Thoracic aorta (tissue), 2 donors: ENCODE data around the gene RNU1-4. TPM values are rescaled to one million over a fixed set of nuclear protein-coding genes. Genes with fewer than 3 reads are reported as not detected.
A peak's percentile ranks its signal among the peaks of the same experiment; 100 is the strongest.
"Not testable (repeated sequence)": the region's sequence is repeated elsewhere in the genome, so short reads cannot be mapped to it uniquely, and the experiment has no call there.

ENCODE experiments used
- ATAC-seq: fragments of 150-250 bp; one replicate; pipeline ENCODE4 v1.8.0; 2017; ENCODE audit warnings: low read depth; ENCODE audit not compliant: insufficient number of reproducible peaks, low FRiP score
- DNase-seq: peaks from one replicate; pipeline ENCODE4 v3.0.0-alpha.2; 2020; ENCODE audit warnings: low spot score
- H3K27ac ChIP-seq, 2 donors: fragments of 200-600 bp; sonication (generic); 1 replicate in 1 of 2; 2 replicates in 1 of 2; pipeline ENCODE4 v1.5.1; 2016; ENCODE audit warnings: mild to moderate bottlenecking in 2 of 2, moderate library complexity in 2 of 2
- H3K27me3 ChIP-seq: fragments of 200-600 bp; sonication (generic); replicated peaks from 2 replicates; pipeline ENCODE4 v1.6.0; 2016; ENCODE audit warnings: mild to moderate bottlenecking; ENCODE audit not compliant: insufficient read depth
- H3K36me3 ChIP-seq: fragments of 200-600 bp; sonication (generic); one replicate; pipeline ENCODE4 v1.5.1; 2016
- H3K4me1 ChIP-seq, 2 donors: fragments of 200-600 bp; sonication (generic); 1 replicate in 1 of 2; 2 replicates in 1 of 2; pipeline versions ENCODE4 v1.5.1 to v1.6.0; 2016; ENCODE audit warnings: low read depth in 2 of 2, mild to moderate bottlenecking in 1 of 2; ENCODE audit not compliant: control insufficient read depth in 1 of 2
- H3K4me3 ChIP-seq: fragments of 200-600 bp; sonication (generic); 2 replicates; pipeline ENCODE4 v1.5.1; 2016; ENCODE audit warnings: mild to moderate bottlenecking
- H3K9me3 ChIP-seq: fragments of 200-600 bp; sonication (generic); 2 replicates; pipeline ENCODE4 v1.5.1; 2016
- total RNA-seq, 2 donors: library from RNA; depleted of rRNA; stranded (reverse); fragments of >200 nt; gene quantifications; one replicate each; pipeline versions ENCODE4 v1.1.0 to v1.2.3, GENCODE V29; 2016

RNU1-4 gene
- total RNA-seq, 2 donors from 2014 or later: under 0.01 TPM

DNA sequence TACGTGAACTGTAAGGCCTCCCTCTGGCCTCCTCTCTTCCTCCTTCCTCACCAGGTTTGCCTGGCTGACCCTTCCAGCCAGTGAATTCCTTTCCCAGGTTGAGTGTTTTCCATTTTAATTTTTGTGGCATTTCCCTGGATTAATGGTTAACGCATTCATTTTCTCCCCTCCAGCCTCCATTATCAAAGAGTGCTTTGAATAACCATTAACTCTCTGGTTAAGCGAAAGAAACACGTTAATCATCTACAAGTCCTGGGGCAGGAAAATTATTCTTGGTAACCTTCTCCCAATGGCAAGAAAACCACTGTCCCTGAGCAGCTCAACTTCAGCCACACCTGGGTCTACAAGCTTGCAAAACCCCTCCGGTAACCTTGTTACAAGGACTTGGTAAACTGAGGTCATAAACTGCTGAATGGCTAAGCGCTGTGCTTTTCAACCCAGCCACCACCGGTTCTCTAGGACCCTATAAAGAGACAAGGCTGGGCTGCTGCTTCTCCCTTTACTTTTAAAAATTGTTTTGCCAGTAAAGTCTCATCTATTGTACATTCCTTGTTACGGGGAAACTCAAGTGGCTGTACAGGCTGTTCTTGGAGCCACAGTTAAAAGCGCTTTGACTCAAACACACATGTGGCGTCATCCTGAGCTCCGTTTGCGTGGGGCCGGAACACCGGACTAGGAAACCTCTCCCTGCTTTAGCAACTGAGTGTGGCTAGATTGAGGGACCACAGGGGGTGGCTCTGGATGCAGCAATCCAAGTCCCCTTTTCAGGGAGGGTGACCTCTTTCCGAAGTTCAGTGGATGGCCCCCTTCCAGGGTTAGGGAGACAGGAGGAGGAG, 24.7 kb downstream of the RNU1-4 start:
- not testable (repeated sequence) for H3K9me3 ChIP-seq, DNase-seq, H3K4me1 ChIP-seq, H3K27ac ChIP-seq, H3K4me3 ChIP-seq, H3K36me3 ChIP-seq, H3K27me3 ChIP-seq, ATAC-seq

DNA sequence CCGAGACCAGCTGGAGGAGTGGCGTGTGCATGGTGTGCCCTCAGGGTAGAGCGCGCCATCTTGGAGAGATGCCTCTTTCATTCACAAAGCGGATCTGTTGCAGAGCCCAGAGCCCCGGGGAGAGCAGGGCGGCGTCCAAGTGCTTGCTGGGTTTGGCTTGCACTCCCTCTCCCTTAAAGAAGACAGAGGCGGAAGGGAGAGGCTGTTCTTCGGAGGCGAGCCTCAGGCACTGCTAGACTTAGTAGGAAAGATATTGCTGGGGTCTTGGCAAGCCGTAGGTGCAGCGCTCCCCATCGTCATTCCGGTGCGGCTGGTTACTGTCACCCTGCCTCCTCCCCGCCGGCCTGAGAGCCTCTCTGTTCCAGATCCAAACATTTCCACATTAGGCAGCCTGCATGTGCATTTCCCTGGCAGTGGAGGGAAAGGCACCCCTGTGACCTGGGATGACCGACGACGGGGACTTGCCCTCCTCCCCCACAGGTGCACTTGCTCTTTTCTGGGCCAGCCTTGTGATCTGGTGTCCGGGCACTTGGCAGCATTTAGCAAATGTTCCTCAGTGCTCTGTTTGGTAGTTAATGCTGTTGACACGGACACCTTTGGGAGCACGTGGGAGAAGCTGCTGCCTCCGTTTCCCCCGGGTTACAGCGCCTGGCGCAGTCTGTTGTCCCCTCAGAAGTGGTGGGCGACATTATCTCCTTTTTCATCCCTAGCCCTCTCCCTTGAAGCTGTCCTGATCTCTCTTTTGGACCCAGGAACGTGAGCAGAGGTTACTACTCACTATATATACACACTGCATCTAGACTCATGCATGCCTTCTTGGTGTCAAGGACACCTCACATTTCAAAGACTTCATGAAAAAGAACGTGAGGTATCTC, 25.7 kb downstream of the RNU1-4 start:
- H3K4me1 ChIP-seq, H3K4me3 ChIP-seq, H3K9me3 ChIP-seq, H3K27me3 ChIP-seq, DNase-seq, H3K27ac ChIP-seq, H3K36me3 ChIP-seq, ATAC-seq: not testable (repeated sequence)

DNA sequence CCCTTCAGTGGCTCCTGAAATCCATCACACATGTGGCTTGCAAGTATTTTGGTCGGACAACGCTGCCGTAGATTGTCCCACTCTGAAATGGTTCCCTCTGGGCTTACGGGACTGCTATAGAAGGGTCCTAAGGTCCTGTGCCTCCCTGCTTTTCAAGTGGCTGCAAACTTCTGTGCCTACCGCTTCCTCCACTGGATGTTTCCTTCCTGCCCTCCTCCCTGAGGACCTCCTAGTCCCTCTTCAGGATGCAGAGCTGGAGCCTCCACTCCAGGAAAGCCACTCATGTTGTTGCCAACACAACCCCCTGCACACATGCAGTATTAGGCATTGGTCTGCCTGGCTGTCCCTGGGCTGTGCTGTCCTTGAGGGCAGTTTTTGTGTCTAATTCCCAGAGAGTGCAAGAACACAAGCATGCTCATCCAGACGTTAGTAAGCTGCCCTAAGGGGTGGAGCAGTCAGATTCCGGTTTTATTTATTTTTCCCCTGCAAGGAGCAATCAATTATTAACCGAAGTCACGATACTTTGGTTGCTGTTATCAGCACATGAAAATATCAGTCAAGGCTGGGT, 26.5 kb downstream of the RNU1-4 start:
- not testable (repeated sequence) for H3K9me3 ChIP-seq, H3K4me3 ChIP-seq, H3K36me3 ChIP-seq, H3K27me3 ChIP-seq, H3K27ac ChIP-seq, ATAC-seq, DNase-seq
- peaks cover 0 to 11% of the 10 kb centered on the region in 2 donors for H3K4me1 ChIP-seq

DNA sequence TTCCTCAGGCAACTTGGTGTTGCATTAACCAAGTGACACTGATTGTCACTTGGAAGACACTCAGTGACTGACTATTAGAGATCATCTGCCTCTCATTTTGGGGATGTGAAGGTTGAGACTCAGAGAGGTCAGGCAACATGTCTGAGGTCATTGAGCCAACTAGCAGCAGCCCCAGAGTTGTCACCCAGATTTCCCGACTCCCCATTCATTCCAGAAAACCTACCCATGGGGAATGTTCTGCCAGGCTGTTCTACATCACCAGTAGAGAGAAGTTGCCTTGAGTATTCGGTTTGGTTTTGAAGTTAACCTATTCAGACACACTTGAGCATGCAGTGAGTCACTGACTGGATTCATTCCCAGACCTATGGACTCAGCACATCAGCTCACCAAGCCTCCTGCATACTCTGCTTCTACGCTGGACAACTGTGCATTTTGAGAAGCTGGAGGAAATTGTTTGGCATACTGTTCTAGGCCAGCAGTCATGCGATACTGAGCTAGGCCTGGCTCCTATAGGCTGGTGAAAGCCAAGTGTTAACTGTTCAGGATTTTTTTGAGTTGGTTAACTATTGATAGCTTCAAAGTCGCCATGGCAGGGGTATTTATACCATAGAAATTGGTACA, 29.9 kb downstream of the RNU1-4 start:
- not testable (repeated sequence) for H3K36me3 ChIP-seq, H3K9me3 ChIP-seq, H3K4me3 ChIP-seq, DNase-seq, H3K27ac ChIP-seq, H3K27me3 ChIP-seq, ATAC-seq
- peaks cover 0 to 25% of the 10 kb centered on the region in 2 donors for H3K4me1 ChIP-seq

DNA sequence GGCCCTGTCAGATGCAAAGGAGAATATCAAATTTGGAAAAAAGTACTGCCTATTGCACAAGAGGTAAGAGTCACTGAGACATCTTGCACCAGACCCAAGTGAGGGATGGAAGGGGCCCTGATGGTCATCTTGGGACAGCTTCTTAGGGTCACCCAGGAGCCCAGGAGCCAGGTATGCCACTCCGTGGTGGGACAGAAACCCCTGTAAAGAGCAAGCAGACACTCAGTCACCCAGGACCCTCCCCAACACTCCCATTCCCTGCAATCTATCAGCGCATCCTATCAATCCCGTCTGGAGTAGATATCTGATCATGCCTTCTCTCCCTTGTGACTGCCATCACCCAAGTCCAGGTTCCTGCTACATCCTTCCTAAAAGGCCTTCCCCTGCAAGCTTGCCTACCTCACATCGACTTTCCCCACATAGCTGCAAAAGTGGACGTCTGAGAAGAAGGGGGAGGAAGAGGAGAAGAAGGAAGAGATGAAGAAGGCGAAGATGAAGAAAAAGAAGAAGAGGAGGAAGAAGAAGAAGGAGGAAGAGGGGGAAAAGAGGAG, 30.7 kb downstream of the RNU1-4 start:
- H3K4me1 ChIP-seq: peaks cover 0 to 25% of the 10 kb centered on the region in 2 donors
- H3K27ac ChIP-seq, H3K27me3 ChIP-seq, H3K9me3 ChIP-seq, ATAC-seq, H3K36me3 ChIP-seq, DNase-seq, H3K4me3 ChIP-seq: not testable (repeated sequence)

DNA sequence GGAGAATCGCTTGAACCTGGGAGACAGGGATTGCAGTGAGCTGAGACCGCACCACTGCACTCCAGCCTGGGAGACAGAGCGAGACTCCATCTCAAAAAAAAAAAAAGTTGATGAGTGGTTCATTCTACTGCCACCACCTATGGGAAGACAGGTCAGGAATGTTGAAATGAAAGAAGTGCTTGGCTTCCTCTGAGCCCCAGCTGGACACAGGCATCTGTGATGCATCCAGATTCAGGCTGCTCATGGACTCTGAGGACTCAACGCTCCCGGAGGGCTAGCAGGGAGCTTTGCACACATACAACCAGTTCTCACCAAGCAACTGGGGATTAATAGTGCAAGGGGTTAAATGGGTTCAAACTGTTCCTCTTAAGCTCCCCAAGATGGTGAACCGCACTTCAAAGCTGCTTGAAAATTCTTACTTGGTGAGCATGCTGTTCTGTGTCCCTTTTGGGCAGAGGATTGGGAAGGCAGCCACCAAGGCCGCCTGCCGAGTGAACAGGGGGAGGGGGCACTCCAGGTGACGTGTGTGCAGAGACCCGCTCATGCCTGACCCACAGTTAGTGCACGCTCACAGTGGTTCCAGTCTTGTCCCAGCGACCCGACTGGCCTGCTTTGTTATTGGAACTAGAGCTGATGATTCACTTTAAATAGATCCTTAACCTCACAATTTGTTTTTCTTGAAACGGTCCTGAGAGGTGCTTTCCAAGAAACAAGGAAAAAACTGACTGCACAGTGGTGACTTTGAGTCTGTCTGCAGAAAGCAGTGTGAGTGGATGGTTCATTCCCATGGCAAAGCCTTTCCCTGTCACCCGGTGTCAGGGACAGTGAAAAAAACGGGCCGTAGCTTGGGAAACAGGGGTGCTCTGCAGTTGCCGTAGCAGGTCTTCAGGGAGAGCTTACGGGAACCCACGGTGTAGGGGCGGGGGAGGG, 32.2 kb downstream of the RNU1-4 start:
- ATAC-seq (peak; percentile 30), DNase-seq (peak; percentile 59)
- H3K27ac ChIP-seq: peak overlapping the region in 1 of 2 donors; percentile 21
- H3K4me3 ChIP-seq: peak overlapping the region; percentile 50
- H3K9me3 ChIP-seq, H3K27me3 ChIP-seq, H3K36me3 ChIP-seq: not testable (repeated sequence)
- peaks cover 0 to 25% of the 10 kb centered on the region in 2 donors for H3K4me1 ChIP-seq

DNA sequence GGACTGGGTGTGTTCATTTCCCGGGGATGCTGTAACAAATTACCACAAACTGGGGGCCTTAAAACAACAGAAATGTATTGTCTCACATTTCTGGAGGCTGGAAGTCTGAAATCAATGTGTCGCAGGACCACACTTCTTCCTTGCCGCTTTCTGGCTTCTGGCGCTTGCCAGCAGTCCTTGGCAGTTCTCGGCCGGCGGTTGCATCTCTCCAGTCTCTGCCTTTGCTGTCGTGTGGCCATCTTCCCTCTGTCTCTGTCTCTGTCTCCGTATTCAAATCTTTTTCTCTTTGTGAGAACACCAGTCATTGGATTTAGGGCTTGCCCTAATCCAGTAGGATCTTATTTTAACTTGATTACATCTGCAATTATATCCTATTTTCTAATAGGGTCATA, 32.9 kb downstream of the RNU1-4 start:
- not testable (repeated sequence) for H3K4me3 ChIP-seq, DNase-seq, H3K27ac ChIP-seq, ATAC-seq, H3K9me3 ChIP-seq, H3K27me3 ChIP-seq, H3K36me3 ChIP-seq
- H3K4me1 ChIP-seq: peaks cover 0 to 25% of the 10 kb centered on the region in 2 donors

DNA sequence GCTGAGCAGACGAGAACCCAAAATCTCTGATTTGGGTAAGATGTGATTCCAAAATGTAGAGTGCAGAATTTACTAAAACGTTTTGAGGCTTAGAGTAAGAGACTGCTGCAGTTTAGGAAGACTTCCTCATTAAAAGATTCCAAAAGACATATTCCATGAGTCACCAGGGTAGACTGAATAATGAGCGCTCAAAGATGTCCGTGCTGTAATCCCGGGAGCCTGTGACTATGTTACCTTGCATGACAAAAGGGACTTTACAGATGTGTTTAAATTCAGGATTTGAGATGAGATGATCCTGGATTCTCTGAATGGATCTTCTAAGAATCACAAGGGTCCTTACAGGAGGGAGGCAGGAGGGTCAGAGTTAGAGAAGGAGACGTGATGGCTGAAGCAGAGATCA, 33.4 kb downstream of the RNU1-4 start:
- H3K9me3 ChIP-seq: not testable (repeated sequence)

DNA sequence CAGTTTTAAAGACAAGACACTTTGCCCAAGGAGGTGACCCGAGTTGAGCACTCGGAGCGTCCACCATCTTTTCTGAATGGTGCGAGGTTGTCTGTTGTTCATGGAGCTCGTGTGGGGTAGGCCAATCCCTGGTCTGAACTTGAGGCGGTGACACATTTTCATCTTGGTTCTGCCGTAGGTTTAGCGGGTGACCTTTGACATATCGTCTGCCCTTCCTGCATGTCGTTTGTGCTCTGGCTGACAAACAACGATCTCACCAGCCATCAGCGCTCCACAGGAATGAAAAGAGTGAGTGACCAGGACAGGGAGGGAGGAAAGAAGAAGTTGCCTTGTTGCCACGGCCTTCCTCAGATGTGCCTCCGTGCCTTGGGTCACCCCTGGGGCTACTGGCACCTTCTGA, 34.5 kb downstream of the RNU1-4 start:
- peaks cover 0 to 25% of the 10 kb centered on the region in 2 donors for H3K4me1 ChIP-seq
- H3K36me3 ChIP-seq, H3K9me3 ChIP-seq, H3K4me3 ChIP-seq, DNase-seq, ATAC-seq, H3K27ac ChIP-seq, H3K27me3 ChIP-seq: not testable (repeated sequence)

More for the DNA sequence above, 33.4 kb downstream of the RNU1-4 start:
- not testable (repeated sequence) for ATAC-seq, DNase-seq, H3K27ac ChIP-seq, H3K36me3 ChIP-seq, H3K4me3 ChIP-seq, H3K27me3 ChIP-seq
- H3K4me1 ChIP-seq: peaks cover 0 to 25% of the 10 kb centered on the region in 2 donors

DNA sequence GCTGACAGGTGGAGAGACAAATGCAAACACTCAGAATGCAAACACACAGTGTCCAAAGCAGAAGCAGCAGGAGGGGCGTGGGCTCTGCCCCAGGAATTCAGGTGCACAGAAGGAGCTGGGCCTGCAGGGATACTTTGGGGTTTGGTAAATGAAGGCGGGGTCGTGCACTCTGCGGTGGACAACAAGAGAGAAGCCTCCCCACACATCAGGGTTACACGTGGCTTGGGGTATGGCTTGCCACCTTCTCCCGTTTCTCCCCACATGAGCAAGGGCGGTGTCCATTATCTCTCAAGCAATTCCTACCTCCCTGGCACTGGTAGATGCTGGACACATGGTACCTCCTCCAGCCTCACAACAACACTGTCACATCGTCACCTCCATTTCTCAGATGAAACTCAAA, 35.0 kb downstream of the RNU1-4 start:
- H3K27me3 ChIP-seq, H3K9me3 ChIP-seq, H3K4me3 ChIP-seq, ATAC-seq, H3K27ac ChIP-seq, DNase-seq, H3K36me3 ChIP-seq: not testable (repeated sequence)
- H3K4me1 ChIP-seq: peaks cover 0 to 22% of the 10 kb centered on the region in 2 donors

DNA sequence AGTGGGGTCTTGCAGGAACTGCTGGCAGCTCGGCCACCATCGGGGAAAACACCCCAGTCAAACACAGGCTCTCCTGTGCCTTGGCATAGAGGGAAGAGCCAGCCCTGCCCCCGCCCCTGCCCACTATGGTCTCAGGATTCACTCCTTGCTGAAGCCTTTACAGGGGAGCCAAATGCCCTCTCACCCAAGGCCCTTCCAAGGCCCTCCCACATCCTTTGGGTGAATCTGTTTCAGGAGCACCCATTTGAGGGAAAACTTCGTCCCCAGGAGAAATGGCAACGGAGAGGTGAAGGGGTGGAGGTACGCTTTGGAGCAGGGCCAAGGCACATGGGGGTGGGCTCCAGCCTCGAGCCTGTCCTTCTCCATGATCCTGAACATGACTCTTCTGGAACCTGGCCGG, 35.9 kb downstream of the RNU1-4 start:
- H3K36me3 ChIP-seq, H3K4me3 ChIP-seq, H3K27me3 ChIP-seq, H3K9me3 ChIP-seq, DNase-seq, ATAC-seq, H3K27ac ChIP-seq: not testable (repeated sequence)
- H3K4me1 ChIP-seq: peaks cover 0 to 18% of the 10 kb centered on the region in 2 donors
